Cardiac septum (tissue), 1 donor: Measurements from ENCODE around the gene UBE2S. TPM values are rescaled to one million over a fixed set of nuclear protein-coding genes. Genes with fewer than 3 reads are reported as not detected.

Source experiments
- DNase-seq: peaks from one replicate; pipeline ENCODE4 v3.0.0-alpha.2; 2020; ENCODE audit warnings: low spot score
- intact Hi-C: fragments of 100-400 bp; cut with DNase I; formaldehyde crosslinking; loops from one replicate; pipeline ENCODE4 v1.14.0; 2022
- total RNA-seq: library from RNA; stranded (reverse); fragmentation: NEBNext Ultra II Directional; extraction: Animal tissue kit (Norgen Biotek cat#: 25700); gene quantifications from one replicate; pipeline ENCODE4 v1.2.1, GENCODE V29; 2021
- donor health status: DM: no; HTN: no; CAD: no.

The UBE2S gene
- total RNA-seq, 1 donor from 2014 or later = 28.4 TPM

DNA sequence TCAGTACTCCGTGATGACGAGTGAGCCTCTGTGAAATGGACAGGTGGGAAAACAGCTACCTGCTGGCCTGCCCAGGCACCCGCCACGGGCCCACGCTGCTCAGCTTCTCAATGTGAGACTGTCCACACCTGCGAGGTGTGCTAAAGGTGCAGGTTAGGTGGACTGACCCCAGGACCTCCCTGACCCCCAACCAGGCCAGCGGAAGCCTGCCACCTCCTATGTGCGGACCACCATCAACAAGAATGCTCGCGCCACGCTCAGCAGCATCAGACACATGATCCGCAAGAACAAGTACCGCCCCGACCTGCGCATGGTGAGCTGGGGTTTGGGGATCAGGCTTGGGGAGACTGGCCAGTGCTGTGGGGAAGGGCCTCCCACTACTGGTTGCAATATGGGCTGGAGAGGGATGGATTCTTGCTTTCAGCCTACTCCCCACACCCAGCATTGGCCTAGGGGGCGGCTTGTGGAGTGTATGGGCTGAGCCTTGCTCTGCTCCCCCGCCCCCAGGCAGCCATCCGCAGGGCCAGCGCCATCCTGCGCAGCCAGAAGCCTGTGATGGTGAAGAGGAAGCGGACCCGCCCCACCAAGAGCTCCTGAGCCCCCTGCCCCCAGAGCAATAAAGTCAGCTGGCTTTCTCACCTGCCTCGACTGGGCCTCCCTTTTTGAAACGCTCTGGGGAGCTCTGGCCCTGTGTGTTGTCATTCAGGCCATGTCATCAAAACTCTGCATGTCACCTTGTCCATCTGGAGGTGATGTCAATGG is 19.7 kb downstream of the UBE2S start:
- no peak for DNase-seq
- intact Hi-C loops = loop anchor here (2.0 kb wide), 1 partner anchor 17 kb away; no protein-coding TSS in a partner anchor

GRCh38 chr19:55386493-55386971 is 21.1 kb downstream of the UBE2S start:
- intact Hi-C loops = loop anchor here (2.0 kb wide), 1 partner anchor 18 kb away; no protein-coding TSS in a partner anchor
- no peak for DNase-seq

DNA sequence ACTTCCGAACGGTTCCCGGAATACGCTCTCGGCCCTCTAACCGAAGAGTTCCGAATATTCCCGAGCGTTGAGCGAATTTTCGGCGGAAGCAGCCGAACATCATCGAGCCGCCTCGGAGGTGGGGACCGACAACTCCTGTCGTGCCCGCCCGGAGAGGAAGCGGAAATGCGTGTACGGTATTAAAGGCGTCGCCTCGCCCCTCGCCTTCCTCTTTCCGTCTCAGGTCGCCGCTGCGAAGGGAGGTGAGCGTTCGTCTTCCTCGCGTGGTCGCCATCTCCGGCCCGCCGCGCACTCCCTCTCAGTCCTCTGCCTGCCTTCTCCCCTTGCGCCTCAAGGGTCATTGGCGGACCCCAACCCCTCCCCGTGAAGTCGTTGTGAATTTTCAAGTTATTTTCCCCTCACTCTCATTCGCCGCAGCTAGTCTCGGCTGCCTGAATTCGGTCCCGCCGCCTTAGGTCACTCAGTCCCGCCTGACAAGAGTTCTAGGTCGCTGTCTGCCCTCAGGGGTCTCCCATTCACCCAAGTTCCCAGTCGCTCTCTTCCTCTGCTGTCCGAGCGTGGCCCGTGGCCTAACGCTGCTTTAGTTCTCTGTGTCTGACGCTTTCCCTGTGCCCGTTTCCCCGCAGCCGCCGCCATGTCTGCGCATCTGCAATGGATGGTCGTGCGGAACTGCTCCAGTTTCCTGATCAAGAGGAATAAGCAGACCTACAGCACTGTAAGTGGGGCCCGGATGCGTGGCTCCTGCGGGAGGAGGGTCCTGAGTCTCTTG is 21.7 kb downstream of the UBE2S start, which contains the start of gene RPL28:
TSS of gene RPL28 (plus strand) at position 209 of the 769 bp plus-strand sequence. CDS start at position 635, 426 bp downstream.
- intact Hi-C loops = loop anchor here (1.0 to 2.0 kb wide), 3 partner anchors 19 to 85 kb away; partner anchors contain the start of gene KMT5C

GRCh38 chr19:55384920-55385723 is 22.5 kb downstream of the UBE2S start:
- peak; percentile 97 for DNase-seq
- intact Hi-C loops = loop anchor here (1.0 to 2.0 kb wide), 2 partner anchors 46 to 84 kb away; partner anchors contain the start of gene KMT5C

More for the DNA sequence above, 21.7 kb downstream of the UBE2S start, which contains the start of gene RPL28:
- peak; percentile 99 for DNase-seq

DNA sequence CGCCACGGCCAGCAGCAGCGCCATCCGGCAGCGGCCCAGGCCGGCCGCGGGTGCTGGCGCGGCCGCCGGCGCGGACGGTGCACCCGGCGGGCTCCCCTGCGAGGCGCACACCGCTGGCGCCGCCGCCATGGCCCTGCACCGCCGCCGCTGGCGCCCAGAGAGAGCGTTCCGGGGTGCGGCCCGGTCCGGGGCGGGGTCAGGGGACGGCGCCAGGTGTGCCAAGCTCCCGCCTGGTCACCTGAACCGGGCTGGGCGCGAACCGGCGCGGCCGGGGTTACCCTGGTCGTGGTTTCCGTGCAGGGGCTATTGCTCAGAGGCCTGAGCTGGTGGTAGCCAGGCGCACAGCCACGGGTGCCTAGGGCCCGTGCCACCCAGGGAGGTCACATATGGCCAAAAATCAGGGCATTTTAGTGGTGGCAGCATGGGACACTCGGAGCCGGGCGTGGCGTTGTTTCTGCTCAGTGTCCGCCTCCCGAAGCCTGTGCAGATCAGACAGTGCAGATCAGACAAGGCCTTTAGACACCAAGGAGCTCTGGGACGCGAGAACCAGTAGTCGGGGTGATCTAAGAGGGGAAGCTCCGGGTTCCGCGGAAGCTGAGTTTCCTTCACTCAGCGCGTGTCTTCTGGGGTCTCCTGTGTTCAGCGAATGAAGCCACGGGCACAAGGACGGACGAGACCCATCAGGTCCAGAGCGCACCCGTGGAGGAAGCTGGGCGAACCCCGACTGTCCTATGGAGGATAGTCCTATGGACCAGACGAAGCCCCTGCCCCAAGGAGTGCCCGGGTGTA is 23.3 kb downstream of the UBE2S start, which contains the start of gene TMEM238:
TSS of gene TMEM238 (minus strand) at position 162 of the 789 bp plus-strand sequence. CDS start at position 129, 33 bp downstream.
- intact Hi-C loops = loop anchor here (2.0 kb wide), 1 partner anchor 84 kb away; no protein-coding TSS in a partner anchor
- DNase-seq = peak; percentile 80

GRCh38 chr19:55383279-55384130 is 24.1 kb downstream of the UBE2S start:
- no peak for DNase-seq
- intact Hi-C loops = loop anchor here (2.0 kb wide), 1 partner anchor 83 kb away; no protein-coding TSS in a partner anchor

DNA sequence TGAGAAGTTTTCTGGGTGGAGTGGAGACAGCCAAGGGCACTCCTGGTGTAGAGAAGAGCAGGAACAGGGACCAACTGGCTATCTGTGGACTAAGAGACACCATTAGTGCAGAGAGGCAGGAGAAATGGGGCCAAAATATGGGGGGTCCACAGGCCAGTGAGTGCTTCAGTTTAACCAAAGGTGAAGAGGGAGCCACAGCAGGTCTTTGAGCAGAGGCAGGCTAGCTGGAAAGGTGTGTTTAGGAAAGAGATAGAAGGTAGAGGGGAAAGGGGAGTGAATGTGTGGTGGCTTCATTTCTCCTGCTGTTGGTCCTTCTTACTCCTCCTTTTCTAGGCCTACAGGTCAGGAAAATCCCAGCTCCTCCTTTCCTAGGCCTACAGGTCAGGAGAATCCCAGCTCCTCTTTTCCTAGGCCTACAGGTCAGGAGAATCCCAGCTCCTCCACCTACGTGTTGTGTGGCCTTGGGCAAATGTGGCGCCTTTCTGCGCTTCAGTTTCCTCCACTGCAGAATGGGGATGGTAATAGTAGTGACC is 25.0 kb downstream of the UBE2S start:
- intact Hi-C loops = no loop called here
- DNase-seq = no peak

GRCh38 chr19:55382013-55382412 is 25.6 kb downstream of the UBE2S start:
- intact Hi-C loops = no loop called here
- DNase-seq = no peak

- DNase-seq = no peak
- intact Hi-C loops = no loop called here
Observed at GRCh38 chr19:55379174-55379573, 28.4 kb downstream of the UBE2S start.

- intact Hi-C loops = no loop called here
- no peak for DNase-seq
Observed at GRCh38 chr19:55377356-55378131, 30.0 kb downstream of the UBE2S start.

DNA sequence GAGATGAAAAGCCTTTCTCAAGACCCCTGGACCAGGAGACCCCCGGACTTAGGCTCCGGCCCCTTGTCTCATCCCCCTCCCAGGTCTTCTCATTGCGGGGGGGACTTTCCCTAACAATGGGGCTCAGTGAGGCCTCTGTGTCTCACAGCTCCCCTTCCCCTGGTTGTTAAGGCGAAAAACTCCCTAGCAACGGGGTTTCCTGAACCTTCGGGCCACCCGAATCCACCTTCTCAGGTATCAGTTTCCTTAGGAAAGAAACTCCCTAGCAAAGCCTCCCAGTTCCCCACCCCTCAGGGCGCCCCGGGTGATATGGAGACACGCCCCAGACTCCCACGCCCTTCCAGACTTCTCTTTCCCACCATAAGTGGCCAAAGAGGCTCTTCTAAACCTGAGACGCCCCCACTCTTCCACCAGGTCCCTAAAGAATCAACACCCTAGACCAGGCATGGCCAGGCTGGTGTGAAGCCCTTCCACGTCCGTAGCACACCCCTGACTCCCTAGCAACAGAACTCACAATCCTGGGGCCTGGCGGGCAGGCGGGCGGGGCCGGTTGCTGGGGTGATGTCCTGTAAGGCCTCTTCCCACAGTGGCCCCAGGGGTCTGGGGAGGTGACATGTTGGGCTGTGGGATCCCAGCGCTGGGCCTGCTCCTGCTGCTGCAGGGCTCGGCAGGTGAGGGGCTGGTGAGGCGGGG is 31.2 kb downstream of the UBE2S start, which contains the start of gene TMEM190:
TSS of gene TMEM190 (plus strand) at position 586 of the 693 bp plus-strand sequence. CDS start at position 614, 28 bp downstream.
- DNase-seq = no peak
- intact Hi-C loops = no loop called here

- DNase-seq = no peak
- intact Hi-C loops = no loop called here
Observed at GRCh38 chr19:55373993-55374757, 33.4 kb downstream of the UBE2S start.

- DNase-seq = no peak
- intact Hi-C loops = no loop called here
Observed at GRCh38 chr19:55373306-55373992, 34.1 kb downstream of the UBE2S start.

DNA sequence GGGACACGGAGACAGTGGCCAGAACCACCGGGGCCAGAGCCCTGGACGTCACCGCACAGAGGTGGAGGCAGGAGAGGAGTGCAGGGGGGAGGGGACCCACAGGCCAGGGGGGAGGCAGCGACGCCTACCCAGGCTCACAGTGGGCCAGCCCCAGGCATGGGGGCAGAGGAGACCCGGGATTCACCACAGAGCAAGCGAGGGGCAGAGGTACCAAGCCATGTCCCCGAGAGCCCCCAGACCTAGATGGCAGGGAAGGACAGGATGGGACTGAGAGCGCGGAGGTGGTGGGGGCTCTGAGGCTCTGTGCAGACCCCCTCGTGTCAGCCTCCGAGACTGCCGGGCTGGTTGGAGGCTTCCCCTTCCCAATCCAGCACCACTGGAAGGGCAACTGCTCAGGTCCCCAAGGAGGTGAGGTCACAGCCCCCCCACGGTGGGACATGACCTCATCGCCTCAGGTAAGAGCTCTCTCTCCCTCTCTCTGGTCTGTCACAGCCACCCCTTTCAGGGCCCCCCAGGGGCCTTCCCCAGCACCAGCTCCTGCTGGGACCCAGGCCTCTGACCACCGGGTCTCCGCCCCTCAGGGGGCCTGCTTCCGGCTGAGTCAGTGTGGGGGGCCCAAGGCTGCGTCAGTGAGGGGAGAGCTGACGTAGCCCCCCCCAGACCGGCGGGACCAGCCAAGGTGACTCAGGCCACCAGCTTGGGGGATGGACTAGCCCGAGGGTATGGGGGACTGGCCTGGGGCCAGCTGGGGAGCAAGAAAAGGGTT is 35.1 kb downstream of the UBE2S start:
- no peak for DNase-seq
- intact Hi-C loops = no loop called here
